MV-4-11 (cell line): ENCODE measurements around the gene DCHS1.

Experiments
- DNase-seq: peaks from one replicate; lab custom pipeline; 2025; lab: John Stamatoyannopoulos, UW

Gene DCHS1

GRCh38 chr11:6612213-6613041 is 43.2 kb downstream of the DCHS1 start, which contains the start of gene TAF10:
TSS of gene TAF10 (minus strand) at chr11:6612216. CDS start at chr11:6612189, 27 bp downstream.
- peak; percentile 94 for DNase-seq

- no peak for DNase-seq
These were observed 43.7 kb downstream of the DCHS1 start for GRCh38 chr11:6611963-6612212.

- peak; percentile 9 for DNase-seq
These were observed 44.3 kb downstream of the DCHS1 start for GRCh38 chr11:6611092-6611962.

- DNase-seq = no peak
These were observed 45.0 kb downstream of the DCHS1 start for GRCh38 chr11:6610591-6610990.

- DNase-seq = no peak
These were observed 46.0 kb downstream of the DCHS1 start for GRCh38 chr11:6609502-6610015.

GRCh38 chr11:6608726-6609501 is 46.7 kb downstream of the DCHS1 start:
- no peak for DNase-seq

- no peak for DNase-seq
These were observed 47.6 kb downstream of the DCHS1 start for GRCh38 chr11:6608011-6608410.

- peak; percentile 66 for DNase-seq
These were observed 48.3 kb downstream of the DCHS1 start for GRCh38 chr11:6607190-6607795.

- peak; percentile 75 for DNase-seq
These were observed 49.0 kb downstream of the DCHS1 start for GRCh38 chr11:6606471-6607189.

GRCh38 chr11:6604790-6605189 is 50.8 kb downstream of the DCHS1 start:
- DNase-seq = peak; percentile 33

- peak; percentile 67 for DNase-seq
These were observed 51.5 kb downstream of the DCHS1 start for GRCh38 chr11:6604081-6604626.

- DNase-seq = peak; percentile 76
These were observed 52.1 kb downstream of the DCHS1 start, which contains the start of the genes ILK and RRP8 for GRCh38 chr11:6603287-6604080. TSS of gene ILK (plus strand) at chr11:6603774. CDS start at chr11:6604272, 498 bp downstream. TSS of gene RRP8 (minus strand) at chr11:6603616. CDS start at chr11:6603502, 114 bp downstream.

GRCh38 chr11:6602096-6602940 is 53.3 kb downstream of the DCHS1 start:
- no peak for DNase-seq

GRCh38 chr11:6601041-6601461 is 54.6 kb downstream of the DCHS1 start:
- DNase-seq = no peak

GRCh38 chr11:6599881-6600390 is 55.7 kb downstream of the DCHS1 start:
- DNase-seq = no peak

GRCh38 chr11:6599449-6599848 is 56.2 kb downstream of the DCHS1 start:
- no peak for DNase-seq

- DNase-seq = no peak
These were observed 57.1 kb downstream of the DCHS1 start for GRCh38 chr11:6598555-6598954.

GRCh38 chr11:6596239-6596877 is 59.3 kb downstream of the DCHS1 start:
- no peak for DNase-seq
